ENCODE results near the gene ASPSCR1.

DNA sequence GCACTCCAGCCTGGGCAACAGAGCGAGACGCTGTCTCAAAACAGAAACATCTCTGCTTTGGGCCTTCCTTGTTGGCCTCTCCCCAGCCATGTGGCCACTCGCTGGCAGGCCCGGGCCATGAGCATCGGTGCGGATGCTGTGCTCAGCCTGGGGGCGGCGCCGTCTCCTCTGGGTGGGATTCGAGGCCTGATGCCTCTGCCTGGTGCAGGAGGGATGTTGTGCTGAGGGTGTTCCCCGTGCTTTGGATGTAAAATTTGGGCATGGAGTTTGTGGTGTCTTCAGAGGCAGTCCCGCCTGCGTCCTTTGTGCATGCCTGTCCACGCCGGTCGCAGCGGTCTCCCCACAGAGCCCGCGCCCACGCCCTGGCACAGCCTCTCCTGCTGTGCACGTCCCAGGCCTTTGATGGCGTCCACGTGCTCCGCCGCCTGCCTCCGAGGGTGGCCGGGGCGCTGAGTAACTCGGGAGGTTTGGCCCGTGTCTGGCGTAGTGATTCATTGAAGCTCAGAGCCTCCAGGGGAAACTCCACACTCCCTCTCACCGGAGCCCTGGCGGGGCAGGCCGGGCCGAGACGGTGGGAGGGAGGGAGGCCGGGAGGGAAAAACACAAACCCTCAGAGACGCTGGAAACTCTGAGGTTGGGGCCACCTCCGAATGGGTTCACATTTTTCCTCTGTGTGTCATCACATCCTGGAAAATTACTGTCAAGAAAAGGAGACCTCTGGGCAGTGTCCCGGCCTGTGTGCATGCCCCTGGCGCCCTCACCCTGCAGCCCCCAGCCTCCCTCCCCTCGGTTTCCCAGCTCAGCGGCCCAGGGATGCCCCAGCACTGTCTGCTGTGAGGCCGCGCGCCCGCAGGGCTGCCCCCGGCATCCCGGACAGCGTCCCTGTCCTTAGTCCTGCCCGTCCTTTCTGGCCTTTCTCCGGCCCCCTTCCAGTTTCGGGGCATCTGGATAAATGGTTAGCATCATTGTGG lies 26.3 kb downstream of the ASPSCR1 start:
- peak in 1 of 3 donors; percentile 33 for TF ChIP-seq POLR2AphosphoS5 (IDR thresholded peaks at IDR 0.05)
- TF ChIP-seq, protein P1, sequence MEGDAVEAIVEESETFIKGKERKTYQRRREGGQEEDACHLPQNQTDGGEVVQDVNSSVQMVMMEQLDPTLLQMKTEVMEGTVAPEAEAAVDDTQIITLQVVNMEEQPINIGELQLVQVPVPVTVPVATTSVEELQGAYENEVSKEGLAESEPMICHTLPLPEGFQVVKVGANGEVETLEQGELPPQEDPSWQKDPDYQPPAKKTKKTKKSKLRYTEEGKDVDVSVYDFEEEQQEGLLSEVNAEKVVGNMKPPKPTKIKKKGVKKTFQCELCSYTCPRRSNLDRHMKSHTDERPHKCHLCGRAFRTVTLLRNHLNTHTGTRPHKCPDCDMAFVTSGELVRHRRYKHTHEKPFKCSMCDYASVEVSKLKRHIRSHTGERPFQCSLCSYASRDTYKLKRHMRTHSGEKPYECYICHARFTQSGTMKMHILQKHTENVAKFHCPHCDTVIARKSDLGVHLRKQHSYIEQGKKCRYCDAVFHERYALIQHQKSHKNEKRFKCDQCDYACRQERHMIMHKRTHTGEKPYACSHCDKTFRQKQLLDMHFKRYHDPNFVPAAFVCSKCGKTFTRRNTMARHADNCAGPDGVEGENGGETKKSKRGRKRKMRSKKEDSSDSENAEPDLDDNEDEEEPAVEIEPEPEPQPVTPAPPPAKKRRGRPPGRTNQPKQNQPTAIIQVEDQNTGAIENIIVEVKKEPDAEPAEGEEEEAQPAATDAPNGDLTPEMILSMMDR (IDR thresholded peaks at IDR 0.05 in 8 of 11, conservative IDR thresholded peaks at IDR 0.05 in 3 of 11): no peak

Measured in spleen (tissue), 7 donors.